ENCODE measurements around the gene BBX. TPM values are rescaled to one million over a fixed set of nuclear protein-coding genes. Genes with fewer than 3 reads are reported as not detected.

BBX gene
- polyA plus RNA-seq, 1 donor from 2014 or later, result 23.8 TPM

GRCh38 chr3:107629566-107629965, 106.8 kb downstream of the BBX start:
- H3K9ac ChIP-seq (ENCODE audit: low read length), result no peak overlapping the region
- TF ChIP-seq EZH2 (IDR thresholded peaks at IDR 0.05; ENCODE audit: borderline replicate concordance, insufficient read depth, low read length, poor library complexity, severe bottlenecking) (no peak), MXI1 (conservative IDR thresholded peaks at IDR 0.05; ENCODE audit: poor library complexity, severe bottlenecking) (no peak), REST (IDR thresholded peaks at IDR 0.05; ENCODE audit: borderline replicate concordance) (no peak), EP300 (conservative IDR thresholded peaks at IDR 0.05; ENCODE audit: poor library complexity, severe bottlenecking) (no peak)

GRCh38 chr3:107630779-107631178, 108.0 kb downstream of the BBX start:
- no peaks in the 10 kb centered on the region for H3K27me3 ChIP-seq (ENCODE audit: insufficient read depth, low read depth, low read length)
- H2AFZ ChIP-seq (ENCODE audit: low read depth, low read length), result no peak overlapping the region
- peaks cover 4% of the 10 kb centered on the region for H3K79me2 ChIP-seq (replicated peaks; ENCODE audit: insufficient read depth, low read length)
- H3K4me3 ChIP-seq (ENCODE audit: low read length), result no peak overlapping the region
- no peak overlapping the region for H3K4me2 ChIP-seq (ENCODE audit: low read length)
- H3K9ac ChIP-seq (ENCODE audit: low read length), result no peak overlapping the region
- no peaks in the 10 kb centered on the region for H3F3A ChIP-seq (ENCODE audit: insufficient read depth, low read length, poor library complexity, severe bottlenecking)
- H3K27ac ChIP-seq (ENCODE audit: low read length), result no peak overlapping the region
- no peaks in the 10 kb centered on the region for H4K20me1 ChIP-seq (ENCODE audit: insufficient read depth)
- H3K9me3 ChIP-seq (ENCODE audit: low read length), result no peaks in the 10 kb centered on the region
- no peaks in the 10 kb centered on the region for H3K36me3 ChIP-seq (ENCODE audit: insufficient read depth, low read length)
- no peak for TF ChIP-seq EZH2 (IDR thresholded peaks at IDR 0.05; ENCODE audit: borderline replicate concordance, insufficient read depth, low read length, poor library complexity, severe bottlenecking)
- TF ChIP-seq REST (IDR thresholded peaks at IDR 0.05; ENCODE audit: borderline replicate concordance), result no peak
- no peak for TF ChIP-seq POLR2AphosphoS5 (IDR thresholded peaks at IDR 0.05)
- TF ChIP-seq RAD21 (conservative IDR thresholded peaks at IDR 0.05), result no peak
- no peak for TF ChIP-seq TAF1 (IDR thresholded peaks at IDR 0.05; ENCODE audit: low read depth)
- no peak for TF ChIP-seq MXI1 (conservative IDR thresholded peaks at IDR 0.05; ENCODE audit: poor library complexity, severe bottlenecking)
- no peak for TF ChIP-seq SMC3 (conservative IDR thresholded peaks at IDR 0.05; ENCODE audit: poor library complexity)
- TF ChIP-seq EP300 (conservative IDR thresholded peaks at IDR 0.05; ENCODE audit: poor library complexity, severe bottlenecking), result no peak
- TF ChIP-seq CTCF (IDR thresholded peaks at IDR 0.05; ENCODE audit: poor library complexity, severe bottlenecking), result no peak
- H3K9me2 ChIP-seq (ENCODE audit: insufficient read depth, low read length), result no peaks in the 10 kb centered on the region

More at GRCh38 chr3:107629566-107629965, 106.8 kb downstream of the BBX start:
- Histone ChIP-seq H4K20me1 (ENCODE audit: insufficient read depth) (no peaks in the 10 kb centered on the region), H3K4me3 (ENCODE audit: low read length) (no peak overlapping the region), H3F3A (ENCODE audit: insufficient read depth, low read length, poor library complexity, severe bottlenecking) (no peaks in the 10 kb centered on the region), H3K9me2 (ENCODE audit: insufficient read depth, low read length) (no peaks in the 10 kb centered on the region), H3K9me3 (ENCODE audit: low read length) (no peaks in the 10 kb centered on the region), H3K4me2 (ENCODE audit: low read length) (no peak overlapping the region), H2AFZ (ENCODE audit: low read depth, low read length) (no peak overlapping the region), H3K27ac (ENCODE audit: low read length) (no peak overlapping the region), H3K79me2 (replicated peaks; ENCODE audit: insufficient read depth, low read length) (peaks cover 4% of the 10 kb centered on the region), H3K36me3 (ENCODE audit: insufficient read depth, low read length) (no peaks in the 10 kb centered on the region), H3K27me3 (ENCODE audit: insufficient read depth, low read depth, low read length) (no peaks in the 10 kb centered on the region)

Data from neural cell (in vitro differentiated cells).